H1 (cell line): ENCODE results near the gene TSPEAR. TPM values are rescaled to one million over a fixed set of nuclear protein-coding genes. Genes with fewer than 3 reads are reported as not detected.
A peak's percentile ranks its signal among the peaks of the same experiment; 100 is the strongest.

ENCODE experiments used
- CTCF ChIA-PET: fragments of 300-600 bp; sonication (Branson Sonifier 250); formaldehyde crosslinking; loops from one replicate; lab custom pipeline; 2021; ENCODE audit not compliant: partially characterized antibody; lab: Charles Lee
- POLR2A ChIA-PET: fragments of 300-600 bp; sonication (Branson Sonifier 250); formaldehyde crosslinking; loops from one replicate; lab custom pipeline; 2021; ENCODE audit warnings: inconsistent platforms; ENCODE audit not compliant: partially characterized antibody; lab: Charles Lee
- DNase-seq, 2 experiments: peaks; one replicate each; pipeline versions ENCODE4 v3.0.0 to v3.0.0-alpha.2; 2010 to 2022; ENCODE audit warnings: low spot score in 2 of 2, low read depth in 1 of 2, mixed read lengths in 1 of 2
- FAIRE-seq: peaks from 2 replicates; lab custom pipeline; 2011; peaks lifted over from hg19 to GRCh38; lab: Jason Lieb, UNC
- H2AFZ ChIP-seq: 2 replicates; pipeline ENCODE4 v1.8.1; 2012; ENCODE audit warnings: low read length, inconsistent platforms
- H2AK5ac ChIP-seq: 2 replicates; pipeline ENCODE4 v1.6.1; 2013; ENCODE audit warnings: low read depth, low read length
- H2BK120ac ChIP-seq: replicated peaks from 2 replicates; pipeline ENCODE3; 2013; ENCODE audit warnings: low read depth, low read length, inconsistent platforms
- H2BK12ac ChIP-seq: 2 replicates; pipeline ENCODE4 v1.6.1; 2013; ENCODE audit warnings: low read depth, low read length
- H2BK15ac ChIP-seq: 2 replicates; pipeline ENCODE4 v1.6.1; 2013; ENCODE audit warnings: low read length
- H2BK20ac ChIP-seq: 2 replicates; pipeline ENCODE4 v1.6.1; 2013; ENCODE audit warnings: low read length
- H2BK5ac ChIP-seq: 2 replicates; pipeline ENCODE4 v1.6.1; 2013; ENCODE audit warnings: low read depth, low read length
- H3K14ac ChIP-seq: 2 replicates; pipeline ENCODE4 v1.6.1; 2013; ENCODE audit warnings: inconsistent platforms; ENCODE audit not compliant: insufficient read length
- H3K18ac ChIP-seq: 2 replicates; pipeline ENCODE4 v1.6.1; 2013; ENCODE audit warnings: low read length; ENCODE audit errors: extremely low read depth
- H3K23ac ChIP-seq: 2 replicates; pipeline ENCODE4 v1.6.1; 2013; ENCODE audit warnings: inconsistent platforms; ENCODE audit not compliant: insufficient read length
- H3K23me2 ChIP-seq: 2 replicates; pipeline ENCODE4 v1.6.1; 2013; ENCODE audit warnings: low read depth, low read length
- H3K27ac ChIP-seq: 2 replicates; pipeline ENCODE4 v1.6.1; 2011; ENCODE audit warnings: low read depth, low read length, inconsistent platforms
- H3K27me3 ChIP-seq, 4 experiments: replicated peaks in 1 of 4; 1 replicate in 1 of 4; 2 replicates in 3 of 4; pipeline versions ENCODE4 v1.6.1 to v1.8.1; 2011 to 2013; ENCODE audit warnings: low read length in 3 of 4, mild to moderate bottlenecking in 3 of 4, inconsistent platforms in 2 of 4, mixed read lengths in 2 of 4, moderate library complexity in 1 of 4; ENCODE audit not compliant: control insufficient read depth in 3 of 4, insufficient read depth in 3 of 4; ENCODE audit errors: extremely low read depth in 1 of 4
- H3K36me3 ChIP-seq, 4 experiments: 2 replicates each; pipeline versions ENCODE4 v1.6.1 to v1.8.1; 2011 to 2013; ENCODE audit warnings: mild to moderate bottlenecking in 4 of 4, low read length in 3 of 4, moderate library complexity in 2 of 4, control low read depth in 1 of 4, inconsistent platforms in 1 of 4; ENCODE audit not compliant: insufficient read depth in 4 of 4, control insufficient read depth in 2 of 4
- H3K4ac ChIP-seq: replicated peaks from 2 replicates; pipeline ENCODE3; 2013; ENCODE audit warnings: low read length, low read depth, mixed read lengths, inconsistent platforms; ENCODE audit not compliant: insufficient read length
- H3K4me1 ChIP-seq, 4 experiments: replicated peaks in 1 of 4; 1 replicate in 1 of 4; 2 replicates in 3 of 4; pipeline versions ENCODE4 v1.6.1 to v1.8.1; 2011 to 2013; ENCODE audit warnings: low read length in 3 of 4, inconsistent platforms in 2 of 4, mixed read lengths in 1 of 4; ENCODE audit not compliant: insufficient read depth in 4 of 4, control insufficient read depth in 3 of 4
- H3K4me2 ChIP-seq, 2 experiments: 2 replicates each; pipeline versions ENCODE4 v1.6.1 to v1.8.1; 2011 to 2013; ENCODE audit warnings: low read depth in 2 of 2, low read length in 2 of 2, control low read depth in 1 of 2, inconsistent platforms in 1 of 2, mild to moderate bottlenecking in 1 of 2; ENCODE audit not compliant: insufficient read depth in 1 of 2
- H3K4me3 ChIP-seq, 4 experiments: fragments of 200-600, 300-600 bp in 1 of 4; sonication (generic), shearing (Covaris generic), sonication (Bioruptor Twin) in 1 of 4; 2 replicates each; pipeline versions ENCODE4 v1.5.1 to v1.8.1; 2011 to 2016; ENCODE audit warnings: low read length in 4 of 4, low read depth in 3 of 4, control low read depth in 2 of 4, inconsistent platforms in 2 of 4, mild to moderate bottlenecking in 2 of 4, mixed read lengths in 1 of 4, moderate library complexity in 1 of 4; ENCODE audit not compliant: insufficient read depth in 2 of 4; ENCODE audit errors: extremely low read depth in 1 of 4
- H3K56ac ChIP-seq: replicated peaks from 2 replicates; pipeline ENCODE3; 2013; ENCODE audit warnings: low read depth, mild to moderate bottlenecking, mixed read lengths, low read length, inconsistent platforms; ENCODE audit not compliant: insufficient read length
- H3K79me1 ChIP-seq: 2 replicates; pipeline ENCODE4 v1.6.1; 2013; ENCODE audit warnings: low read depth, low read length, control low read depth
- H3K79me2 ChIP-seq, 2 experiments: 2 replicates each; pipeline versions ENCODE4 v1.6.1 to v1.8.1; 2012 to 2013; ENCODE audit warnings: low read length in 2 of 2, mild to moderate bottlenecking in 2 of 2, inconsistent platforms in 1 of 2; ENCODE audit not compliant: insufficient read depth in 2 of 2, control insufficient read depth in 1 of 2
- H3K9ac ChIP-seq, 4 experiments: replicated peaks in 1 of 4; 1 replicate in 1 of 4; 2 replicates in 3 of 4; pipeline versions ENCODE4 v1.6.1 to v1.8.1; 2011 to 2013; ENCODE audit warnings: low read depth in 3 of 4, low read length in 3 of 4, control low read depth in 2 of 4, mild to moderate bottlenecking in 2 of 4, moderate library complexity in 2 of 4, inconsistent platforms in 1 of 4; ENCODE audit errors: extremely low read depth in 1 of 4
- H3K9me3 ChIP-seq, 2 experiments: 2 replicates each; pipeline versions ENCODE4 v1.6.1 to v1.8.1; 2012 to 2013; ENCODE audit warnings: mild to moderate bottlenecking in 2 of 2, moderate library complexity in 2 of 2, control low read depth in 1 of 2, inconsistent platforms in 1 of 2, low read depth in 1 of 2, low read length in 1 of 2, mixed read lengths in 1 of 2; ENCODE audit not compliant: insufficient read depth in 2 of 2
- H4K20me1 ChIP-seq, 2 experiments: replicated peaks in 1 of 2; 2 replicates each; pipeline versions ENCODE3 to v1.8.1; 2011 to 2013; ENCODE audit warnings: inconsistent platforms in 2 of 2, low read length in 2 of 2, mild to moderate bottlenecking in 1 of 2; ENCODE audit not compliant: insufficient read depth in 2 of 2, control insufficient read depth in 1 of 2
- H4K5ac ChIP-seq: 2 replicates; pipeline ENCODE4 v1.6.1; 2013; ENCODE audit warnings: low read length, low read depth, mixed read lengths, inconsistent platforms; ENCODE audit not compliant: insufficient read length
- H4K8ac ChIP-seq: 2 replicates; pipeline ENCODE4 v1.8.0; 2013; ENCODE audit warnings: mild to moderate bottlenecking, moderate library complexity, low read length, inconsistent platforms; ENCODE audit not compliant: insufficient read depth; ENCODE audit errors: extremely low read depth
- H4K91ac ChIP-seq: replicated peaks from 2 replicates; pipeline ENCODE3; 2013; ENCODE audit warnings: low read length, mixed read lengths, inconsistent platforms; ENCODE audit not compliant: insufficient read length
- BCL11A ChIP-seq, 2 experiments: IDR thresholded peaks; one replicate each; pipeline ENCODE4 v1.6.1; 2011; ENCODE audit warnings: low read depth in 2 of 2, low read length in 2 of 2, mild to moderate bottlenecking in 2 of 2
- EP300 ChIP-seq, 2 experiments: IDR thresholded peaks; 1 replicate in 1 of 2; 2 replicates in 1 of 2; pipeline ENCODE4 v1.6.1; 2011 to 2012; ENCODE audit warnings: low read depth in 2 of 2, low read length in 2 of 2, mild to moderate bottlenecking in 2 of 2, borderline replicate concordance in 1 of 2, inconsistent platforms in 1 of 2, moderate library complexity in 1 of 2
- FOSL1 ChIP-seq: IDR thresholded peaks from 2 replicates; pipeline ENCODE4 v1.6.1; 2011; ENCODE audit warnings: mild to moderate bottlenecking, low read depth, low read length, moderate library complexity; ENCODE audit not compliant: insufficient read depth
- MAX ChIP-seq: IDR thresholded peaks from 2 replicates; pipeline ENCODE4 v1.6.1; 2012; ENCODE audit warnings: inconsistent platforms
- RNF2 ChIP-seq: fragments of 200-900, 300-1000 bp; sonication (generic); IDR thresholded peaks from 2 replicates; pipeline ENCODE4 v1.7.1; 2016; ENCODE audit warnings: borderline replicate concordance, low read depth, mild to moderate bottlenecking, antibody characterized with exemption, low read length; ENCODE audit not compliant: poor library complexity, severe bottlenecking; ENCODE audit errors: missing control alignments
- SRF ChIP-seq: IDR thresholded peaks from 2 replicates; pipeline ENCODE4 v1.6.1; 2011; ENCODE audit warnings: mild to moderate bottlenecking, low read depth, low read length, moderate library complexity
- TCF12 ChIP-seq: IDR thresholded peaks from 2 replicates; pipeline ENCODE4 v1.6.1; 2011; ENCODE audit warnings: low read depth, mild to moderate bottlenecking, low read length
- ZNF274 ChIP-seq: IDR thresholded peaks from 2 replicates; pipeline ENCODE4 v1.7.0; 2012; ENCODE audit warnings: low read length, borderline replicate concordance; ENCODE audit errors: extremely low read depth
- WGBS, 2 experiments: shearing (Covaris generic) in 1 of 2; methylation state at CpG; one replicate each; pipeline versions ENCODE4 v1.1.6 to v1.1.7; 2013 to 2015; ENCODE audit warnings: low lambda C conversion rate in 2 of 2, mixed read lengths in 2 of 2, inconsistent platforms in 1 of 2, low coverage in 1 of 2, missing lambda C conversion rate in 1 of 2; ENCODE audit not compliant: insufficient replicate concordance in 2 of 2, insufficient coverage in 1 of 2, insufficient read length in 1 of 2; ENCODE audit errors: extremely low coverage in 1 of 2, missing lambda C conversion rate in 1 of 2; 5-methylcytosine and 5-hydroxymethylcytosine counted together
- polyA plus RNA-seq, 7 experiments: library from polyadenylated mRNA; depleted of rRNA in 3 of 7; stranded (reverse) in 5 of 7; unstranded in 2 of 7; fragments of >200 nt in 5 of 7; fragments of 200-250 nt in 2 of 7; gene quantifications; 1 replicate in 5 of 7; 2 replicates in 1 of 7; 4 replicates in 1 of 7; pipeline versions ENCODE4 v1.2.1 to v1.2.3, GENCODE V29; 2011 to 2013; ENCODE audit warnings: missing spikeins in 2 of 7, mixed read lengths in 2 of 7
- total RNA-seq: library from RNA; stranded (reverse); fragmentation: NEBNext Ultra II Directional; extraction: Animal tissue kit (Norgen Biotek cat#: 25700); gene quantifications from 2 replicates; pipeline ENCODE4 v1.2.1, GENCODE V29; 2021

TSPEAR gene
- total and polyA plus RNA-seq, 2 of the 8 experiments (the other 6 are each of a cell fraction or from before 2014, with no cell fraction given) = 0.58 to 0.89 TPM

DNA sequence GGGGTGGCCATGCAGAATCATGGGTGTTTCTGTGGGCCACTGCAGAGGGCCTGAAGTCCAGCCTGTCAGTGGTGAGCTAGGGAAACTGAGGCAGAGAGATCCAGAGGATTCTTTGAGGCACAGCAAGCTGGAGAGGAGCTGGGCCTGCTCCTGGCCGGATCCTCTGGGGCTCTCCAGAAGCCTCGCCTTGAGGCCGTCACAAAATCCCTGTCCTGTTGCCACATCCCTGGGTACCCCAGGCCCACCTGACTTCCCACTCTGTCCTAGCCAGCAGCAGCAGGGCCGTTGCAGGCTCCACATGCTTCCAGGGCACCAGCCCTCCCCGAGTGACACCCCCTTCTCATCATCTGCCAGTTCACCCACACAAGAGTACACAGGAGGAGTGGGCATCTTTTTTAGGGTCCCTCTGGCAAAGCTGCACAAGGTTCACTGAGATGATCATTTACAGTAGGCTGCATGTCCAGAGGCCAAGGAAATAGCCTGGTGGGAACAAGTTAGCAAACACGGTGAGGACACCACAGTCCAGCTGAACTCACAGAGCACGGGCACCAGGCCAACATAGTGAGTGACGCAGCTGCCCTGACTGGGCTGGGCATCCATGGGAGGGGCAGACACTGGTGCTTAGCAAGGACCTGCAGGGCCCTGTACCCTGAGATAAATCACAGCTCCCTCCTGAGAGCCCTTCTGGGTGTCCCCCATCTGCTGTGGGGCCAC lies 25.1 kb upstream of the TSPEAR start:
- Histone ChIP-seq H3K56ac (no peak overlapping the region), H3K36me3 (no peaks in the 10 kb centered on the region), H2BK20ac (no peak overlapping the region), H3K4me3 (no peak overlapping the region), H3K14ac (no peak overlapping the region), H3K18ac (no peak overlapping the region), H4K5ac (no peak overlapping the region), H2BK12ac (0 out of 2 replicates have a peak overlapping the region, but pooled peaks have one; percentile 17), H3K9me3 (peaks cover 47 to 65% of the 10 kb centered on the region in 2 experiments), H4K8ac (no peak overlapping the region), H3K9ac (no peak overlapping the region), H2BK5ac (no peak overlapping the region), H3K27ac (no peak overlapping the region), H2BK15ac (no peak overlapping the region), H3K23me2 (no peaks in the 10 kb centered on the region), H2AFZ (no peak overlapping the region), H3K4me2 (no peak overlapping the region), H2AK5ac (no peak overlapping the region), H4K91ac (no peak overlapping the region), H3K79me2 (no peaks in the 10 kb centered on the region), H2BK120ac (no peak overlapping the region), H3K27me3 (no peaks in the 10 kb centered on the region), H4K20me1 (no peaks in the 10 kb centered on the region), H3K4me1 (no peaks in the 10 kb centered on the region), H3K23ac (no peak overlapping the region), H3K79me1 (no peaks in the 10 kb centered on the region), H3K4ac (no peak overlapping the region)
- ChIA-PET POLR2A (interaction anchor here (1.1 to 1.7 kb wide), 2 partner anchors 9 to 31 kb away, joined by 3 to 4 read pairs; no protein-coding TSS in a partner anchor), CTCF (interaction anchor here (0.6 kb wide), 1 partner anchor 17 kb away, joined by 3 read pairs; no protein-coding TSS in a partner anchor)
- no peak for FAIRE-seq
- WGBS, 2 experiments = 89% methylated on average over 8 of the region's 8 CpGs; no CpG with 5 or more reads in 1 of the 2 experiments
- peak in 1 of 2 experiments; percentile 22 for DNase-seq
- TF ChIP-seq SRF = no peak
- TF ChIP-seq EP300 (IDR thresholded peaks at IDR 0.05; ENCODE audit: borderline replicate concordance in 1 of 2, low read depth in 2 of 2, low read length in 2 of 2) = no peak
- TF ChIP-seq BCL11A (IDR thresholded peaks at IDR 0.05; ENCODE audit: low read depth in 2 of 2, low read length in 2 of 2) = no peak
- no peak for TF ChIP-seq RNF2
- TF ChIP-seq MAX = no peak
- TF ChIP-seq ZNF274 = no peak
- no peak for TF ChIP-seq TCF12
- no peak for TF ChIP-seq FOSL1
